HG03103 (cell line): ENCODE measurements around the gene EFCAB13.
"Not testable (repeated sequence)": the region's sequence is repeated elsewhere in the genome, so short reads cannot be mapped to it uniquely, and the experiment has no call there.

ENCODE experiments used
- ATAC-seq: cut with Tn5 transposase; IDR thresholded peaks from one replicate; pipeline ENCODE4 v1.9.1; 2021; ENCODE audit warnings: low read depth; ENCODE audit not compliant: unreplicated experiment

Gene EFCAB13

GRCh38 chr17:47423406-47424295 is 99.9 kb downstream of the EFCAB13 start:
- no peak for ATAC-seq

- ATAC-seq = not testable (repeated sequence)
Observed at GRCh38 chr17:47425233-47425632, 101.5 kb downstream of the EFCAB13 start.

GRCh38 chr17:47425887-47426635 is 102.3 kb downstream of the EFCAB13 start:
- not testable (repeated sequence) for ATAC-seq

GRCh38 chr17:47427985-47428384 is 104.2 kb downstream of the EFCAB13 start:
- no peak for ATAC-seq

GRCh38 chr17:47432240-47432639 is 108.5 kb downstream of the EFCAB13 start:
- ATAC-seq = not testable (repeated sequence)

GRCh38 chr17:47465165-47465564 is 141.4 kb downstream of the EFCAB13 start:
- ATAC-seq = no peak

- not testable (repeated sequence) for ATAC-seq
Observed at GRCh38 chr17:47466976-47467375, 143.2 kb downstream of the EFCAB13 start.

GRCh38 chr17:47470836-47471235 is 147.1 kb downstream of the EFCAB13 start:
- no peak for ATAC-seq

GRCh38 chr17:47472073-47472472 is 148.3 kb downstream of the EFCAB13 start:
- not testable (repeated sequence) for ATAC-seq
